Measurements from ENCODE around the gene FOXO3.
"Not testable (repeated sequence)": the region's sequence is repeated elsewhere in the genome, so short reads cannot be mapped to it uniquely, and the experiment has no call there.

The FOXO3 gene

DNA sequence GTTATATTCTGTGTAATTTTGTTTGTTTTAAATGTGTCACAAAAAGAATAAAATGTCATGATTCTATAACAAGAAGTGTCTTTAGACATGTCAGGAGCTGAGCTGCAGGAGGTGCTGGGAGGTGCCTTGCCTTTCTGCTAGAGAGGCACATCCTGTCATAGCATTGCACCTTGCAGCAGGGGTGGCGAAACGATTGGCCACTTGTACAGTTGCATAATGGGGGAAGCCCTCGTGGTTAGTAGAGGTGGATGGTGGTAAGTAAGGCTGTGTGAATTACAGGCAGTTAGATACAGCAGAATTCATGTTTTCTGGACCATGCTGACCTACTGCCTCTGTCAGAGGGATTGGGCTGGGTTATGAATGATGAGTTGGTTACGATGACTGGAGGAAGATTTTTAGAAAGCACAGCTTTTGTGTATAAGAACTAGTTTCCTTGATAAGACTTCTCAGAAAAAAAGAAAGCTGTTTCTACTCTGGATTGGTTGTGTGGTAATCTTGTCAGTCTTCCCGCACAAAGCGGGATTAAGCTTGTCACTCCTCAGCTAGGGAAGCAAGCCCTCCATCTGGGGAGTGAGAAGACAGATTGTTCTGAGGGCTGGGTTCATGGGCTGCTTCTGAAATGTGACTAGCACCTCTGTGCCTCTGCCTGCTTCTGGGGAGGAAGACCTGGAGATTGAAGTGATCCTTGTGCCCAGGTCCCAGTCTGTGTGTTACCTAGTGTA, 74.9 kb downstream of the FOXO3 start:
- no peak for DNase-seq

DNA sequence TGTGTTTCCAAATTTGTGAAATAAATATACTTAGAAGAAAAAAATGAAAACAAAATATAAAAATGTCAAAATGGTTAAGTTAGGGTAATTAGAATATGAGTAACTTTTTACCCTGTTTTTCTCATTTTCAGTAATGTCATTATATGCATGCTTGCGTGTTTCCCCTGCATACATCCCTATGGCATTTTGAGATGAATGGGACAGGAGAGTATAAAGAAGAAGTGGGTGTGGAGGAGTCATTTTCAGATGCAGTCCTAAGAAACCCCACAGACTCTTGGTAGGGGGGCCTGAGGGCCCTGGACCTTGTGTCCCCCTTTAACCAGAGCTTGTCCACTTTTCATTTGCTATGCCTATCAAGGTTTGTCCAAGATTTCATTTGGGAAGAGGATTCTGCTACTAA, 77.2 kb downstream of the FOXO3 start:
- no peak for DNase-seq

DNA sequence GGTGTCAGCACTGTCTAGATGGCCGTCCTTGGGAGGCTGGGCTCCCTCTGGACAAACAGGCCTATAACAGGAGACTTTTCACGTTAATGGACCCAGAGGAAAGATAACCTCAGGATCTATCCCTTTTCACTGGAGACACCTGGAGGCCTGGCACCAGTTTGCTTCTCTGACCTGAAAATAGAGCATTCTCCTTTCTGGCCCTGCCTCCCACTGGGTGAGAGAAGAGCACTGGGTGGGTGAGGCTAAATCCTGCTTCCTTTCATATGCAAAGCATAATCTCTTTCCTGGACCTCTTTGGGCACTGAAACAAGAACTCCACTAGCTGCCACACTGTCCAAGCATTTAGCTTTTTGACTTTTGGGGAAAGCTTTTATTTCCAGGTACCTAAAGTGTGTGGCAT, 78.3 kb downstream of the FOXO3 start:
- DNase-seq, result no peak

DNA sequence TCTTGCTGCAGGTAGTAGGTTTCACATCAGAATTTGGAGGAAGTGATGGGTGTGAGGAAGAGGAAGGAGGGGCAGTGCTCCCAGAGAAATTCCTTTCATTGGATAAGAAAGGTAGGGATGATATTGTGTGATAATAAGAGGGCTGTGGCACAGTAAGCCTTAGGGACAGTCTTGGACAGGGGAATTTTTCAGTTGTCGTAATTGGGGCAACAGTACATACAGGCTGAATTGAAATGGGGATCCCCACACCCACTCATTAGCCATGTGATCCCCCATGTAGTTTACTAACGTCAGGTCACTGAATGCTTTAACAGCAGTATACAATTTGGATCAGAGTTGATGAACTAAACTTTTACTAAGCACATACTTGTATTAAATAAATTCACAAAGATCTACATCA, 79.4 kb downstream of the FOXO3 start:
- DNase-seq, result no peak

DNA sequence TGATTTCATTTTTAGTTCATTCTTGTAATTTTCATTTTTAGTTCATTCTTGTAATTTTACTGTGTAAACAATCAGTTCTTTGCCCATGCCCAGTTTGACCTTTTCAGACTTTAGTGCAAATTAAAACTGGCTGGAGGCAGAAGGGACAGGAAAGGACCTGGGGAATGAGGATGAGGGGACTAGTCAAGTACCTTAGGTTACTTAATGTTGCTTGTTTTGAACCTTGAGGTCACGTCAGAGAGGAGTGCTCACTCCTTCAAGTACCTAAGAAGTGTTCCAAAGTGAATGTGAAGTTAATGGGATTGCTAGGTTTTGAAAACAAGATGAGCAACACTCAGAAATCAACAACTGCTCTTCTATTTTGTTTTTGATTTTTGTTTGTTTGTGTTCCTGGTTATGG, 82.5 kb downstream of the FOXO3 start:
- no peak for DNase-seq

DNA sequence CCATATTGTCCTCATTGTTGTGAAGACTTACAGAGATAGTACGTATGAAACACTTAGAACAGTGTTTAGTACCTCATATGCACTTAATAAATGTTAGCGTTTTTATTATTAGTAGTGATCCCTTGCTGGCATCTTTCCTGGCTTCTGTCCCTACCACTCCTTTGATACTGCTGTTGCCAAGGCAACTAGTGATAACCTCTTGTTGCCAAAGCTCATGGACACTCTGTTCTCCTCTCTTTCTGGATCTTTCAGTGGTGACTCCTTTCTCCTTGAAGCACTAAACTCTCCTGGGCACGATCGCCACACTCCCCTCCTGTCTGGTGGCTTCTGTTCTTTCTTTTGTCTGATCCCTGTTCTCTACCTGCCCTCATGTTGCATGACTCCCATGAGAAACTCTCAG, 83.5 kb downstream of the FOXO3 start:
- DNase-seq, result no peak

DNA sequence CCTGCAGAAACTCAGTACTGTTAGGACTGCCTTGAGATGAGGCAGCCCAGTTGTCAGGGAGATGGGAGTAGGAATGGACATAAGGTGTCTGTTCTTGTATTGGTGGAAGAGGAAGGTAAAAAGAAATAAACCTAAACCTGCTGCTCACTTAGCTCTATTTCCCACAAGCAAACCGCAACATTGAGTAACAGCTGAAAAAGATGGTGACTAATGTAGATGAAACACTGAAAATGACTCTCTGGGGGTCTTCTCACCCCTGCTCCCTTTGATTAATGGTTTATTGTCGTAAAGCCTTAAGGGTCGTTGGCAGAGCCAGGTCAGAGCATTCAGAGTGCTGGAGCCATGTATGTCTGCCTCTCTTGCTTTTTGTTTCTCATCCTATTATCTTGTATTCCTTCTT, 87.5 kb downstream of the FOXO3 start:
- no peak for DNase-seq

DNA sequence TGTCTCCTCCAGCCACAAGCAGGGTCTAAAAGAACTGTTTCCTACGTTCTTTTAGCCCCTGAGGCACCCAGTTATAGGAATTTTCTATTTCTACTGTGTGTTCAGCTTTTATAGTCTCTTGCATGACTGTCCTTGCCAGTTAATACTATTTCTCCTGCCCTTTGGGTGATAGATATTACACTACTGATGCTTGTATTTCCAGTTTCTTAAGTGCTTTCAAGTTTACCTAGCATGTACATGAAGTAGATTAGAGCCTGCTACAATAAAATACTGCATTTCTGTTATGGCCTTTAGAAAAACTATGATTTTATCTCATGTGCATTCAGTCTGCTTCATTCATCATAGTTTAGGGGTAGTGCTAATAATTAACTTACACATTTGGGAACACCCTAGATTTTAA, 89.6 kb downstream of the FOXO3 start:
- DNase-seq, result no peak

DNA sequence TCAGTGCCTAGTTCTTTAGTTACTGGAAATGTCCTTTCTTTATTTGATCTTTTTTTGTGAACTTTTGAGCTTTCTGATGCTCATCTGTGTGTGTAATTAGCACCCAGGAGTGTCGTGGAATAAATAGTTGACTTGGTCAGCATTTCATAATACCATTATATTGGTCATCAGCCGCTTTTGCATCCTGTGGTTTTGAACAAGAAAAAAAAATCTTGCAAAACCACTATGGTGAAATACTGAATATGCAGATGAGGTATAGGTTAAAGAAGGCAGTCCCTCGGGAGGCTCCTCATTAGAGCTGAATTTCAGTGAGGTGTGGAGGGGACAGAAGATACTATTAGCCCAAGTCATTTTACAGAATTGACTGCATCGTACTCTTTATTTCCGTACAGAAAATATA, 90.1 kb downstream of the FOXO3 start:
- DNase-seq, result no peak

DNA sequence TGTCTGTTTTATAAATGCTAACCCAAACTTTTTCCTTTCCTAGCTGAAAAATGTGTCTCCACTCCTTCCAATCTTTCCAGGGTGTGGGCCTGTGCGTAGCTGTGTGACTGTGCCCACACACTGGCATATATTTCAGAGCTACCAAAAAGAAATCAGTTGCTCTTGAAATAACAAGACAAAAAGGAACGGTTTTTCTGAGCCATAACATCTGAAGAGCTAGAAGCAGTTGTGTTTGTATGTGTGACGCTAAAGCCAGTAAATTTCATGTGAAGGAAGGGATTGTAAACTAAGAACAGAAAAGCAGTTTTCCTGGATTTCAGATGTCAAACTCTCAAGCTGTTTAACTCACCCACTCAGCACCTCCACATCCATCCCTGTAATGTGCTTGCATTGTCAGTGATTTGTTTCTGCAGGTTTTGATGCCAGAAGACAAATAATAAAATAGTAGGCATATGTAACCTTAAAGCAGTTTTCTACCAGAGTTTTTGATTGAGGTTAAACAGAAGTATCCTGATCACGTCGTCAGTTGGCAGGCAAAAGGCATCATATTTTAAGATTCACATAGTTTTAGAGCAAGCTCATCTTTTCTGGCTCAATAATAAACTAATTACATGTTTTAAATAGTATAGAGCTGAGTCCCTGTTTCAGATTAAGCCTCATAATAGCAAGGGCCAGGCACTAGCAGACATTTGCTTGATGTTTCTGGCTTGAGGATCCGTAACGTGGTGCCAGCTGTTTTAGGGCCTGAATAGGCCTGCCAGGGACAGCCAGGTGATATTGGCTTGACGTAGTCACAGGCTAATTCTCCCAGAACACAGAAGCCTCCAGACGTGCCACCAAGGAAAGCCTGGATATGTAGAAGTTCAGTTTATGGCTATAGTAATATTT, 90.9 kb downstream of the FOXO3 start:
- no peak for DNase-seq

DNA sequence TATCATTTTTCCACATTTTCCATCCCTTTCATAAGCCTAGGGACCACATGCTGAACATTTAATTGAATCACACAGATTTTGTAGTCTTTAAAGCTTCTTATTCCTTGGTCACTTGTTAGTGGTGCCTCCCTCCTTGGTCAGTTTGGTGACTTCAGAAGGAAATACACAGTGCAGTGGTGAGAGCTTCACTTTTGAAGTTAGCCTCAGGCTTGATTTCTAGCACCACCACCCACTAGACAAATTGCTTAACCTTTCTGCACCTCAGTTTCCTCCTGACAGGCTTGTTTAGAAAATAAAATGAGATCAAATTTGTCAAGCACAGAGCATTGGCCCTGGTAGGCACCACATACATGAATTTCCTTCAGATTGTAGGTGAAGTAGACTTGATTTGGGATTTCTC, 91.7 kb downstream of the FOXO3 start:
- no peak for DNase-seq

DNA sequence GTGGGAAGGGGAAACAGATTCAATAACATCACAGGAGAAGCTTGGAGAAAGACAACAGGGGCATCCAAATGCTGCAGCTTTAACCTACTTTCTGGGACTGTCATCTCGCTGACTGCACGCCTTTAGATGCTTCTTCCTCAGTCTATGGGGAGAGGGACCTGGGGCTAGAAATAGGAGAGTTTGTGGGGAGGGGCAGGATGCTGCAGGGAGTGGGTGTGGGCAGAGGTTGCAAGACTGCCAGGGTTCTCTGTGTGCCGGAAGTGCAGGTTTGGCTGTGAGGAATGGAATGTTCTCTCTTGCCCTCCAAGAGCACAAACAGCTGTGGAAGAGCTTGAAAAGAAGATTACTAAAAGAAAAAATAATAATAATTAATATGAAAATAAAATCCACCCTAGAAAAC, 93.2 kb downstream of the FOXO3 start:
- DNase-seq, result no peak

DNA sequence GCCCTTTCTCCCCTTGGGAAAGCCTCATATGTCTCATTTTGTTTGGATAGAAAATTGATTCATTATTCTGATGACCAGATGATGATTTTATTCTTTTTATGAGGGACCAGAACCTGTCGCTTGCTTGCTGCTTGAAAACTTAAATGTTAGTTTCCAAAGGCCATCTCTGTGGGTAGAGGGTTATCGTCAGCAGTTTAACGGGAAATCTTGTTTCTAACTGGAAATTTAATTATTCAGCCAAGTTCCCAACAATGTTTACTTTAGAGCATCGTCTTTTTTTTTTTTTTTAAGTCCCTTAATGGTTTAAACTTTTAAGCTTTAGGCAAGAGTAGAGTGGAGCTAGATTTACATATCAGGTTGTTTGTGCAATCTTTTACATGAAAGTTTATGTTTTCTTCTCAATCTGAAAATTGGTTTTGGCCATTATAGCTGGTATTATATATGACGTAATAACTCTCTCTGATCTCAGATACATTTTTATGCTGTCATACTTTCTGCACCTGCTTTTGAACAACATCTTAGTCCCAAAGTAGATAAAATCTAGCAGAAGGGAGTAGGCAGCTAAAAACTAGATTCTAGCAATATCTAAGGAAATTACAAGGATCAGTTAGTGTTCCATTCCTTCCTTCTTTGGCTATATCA, 93.9 kb downstream of the FOXO3 start:
- no peak for DNase-seq

DNA sequence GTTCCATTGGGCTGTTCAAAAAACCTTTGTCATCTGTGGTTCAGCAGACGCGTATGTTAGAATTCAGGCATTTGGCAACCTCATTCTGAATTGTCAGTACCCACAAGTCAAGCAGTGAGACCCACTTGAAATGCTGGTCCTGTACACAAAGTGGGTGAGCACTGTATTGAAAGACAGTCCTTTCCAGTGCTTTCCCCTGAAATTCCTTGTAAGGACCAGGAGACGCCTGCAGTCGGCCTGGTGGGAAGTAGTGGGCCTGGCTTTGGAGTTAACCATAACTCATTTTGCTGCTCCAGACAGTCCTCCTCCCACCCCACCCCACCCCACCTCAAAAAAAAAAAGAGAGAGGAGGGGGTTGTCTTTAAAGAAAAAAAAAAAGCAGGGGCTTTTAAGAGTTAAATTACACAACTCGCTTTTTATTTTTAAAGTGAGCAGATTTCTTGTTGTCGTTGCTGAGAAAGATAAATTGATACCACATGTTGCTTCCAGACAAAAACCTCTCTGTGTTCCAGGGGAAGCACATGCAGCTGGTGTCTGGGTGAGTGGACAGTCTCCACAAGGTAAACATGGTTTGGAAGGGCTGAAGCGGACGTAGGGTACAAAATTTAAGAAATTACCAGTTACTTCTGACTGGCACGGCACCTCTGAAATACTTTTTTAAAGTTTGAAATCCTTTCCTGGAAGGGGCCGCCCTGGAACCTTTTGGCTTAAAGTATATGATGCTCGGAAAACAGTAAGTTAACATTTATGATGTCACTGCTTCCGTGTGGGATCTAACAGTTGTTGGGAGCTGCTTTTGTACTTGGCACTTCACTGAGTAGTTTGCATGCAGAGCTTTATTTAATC, 95.3 kb downstream of the FOXO3 start:
- no peak for DNase-seq

DNA sequence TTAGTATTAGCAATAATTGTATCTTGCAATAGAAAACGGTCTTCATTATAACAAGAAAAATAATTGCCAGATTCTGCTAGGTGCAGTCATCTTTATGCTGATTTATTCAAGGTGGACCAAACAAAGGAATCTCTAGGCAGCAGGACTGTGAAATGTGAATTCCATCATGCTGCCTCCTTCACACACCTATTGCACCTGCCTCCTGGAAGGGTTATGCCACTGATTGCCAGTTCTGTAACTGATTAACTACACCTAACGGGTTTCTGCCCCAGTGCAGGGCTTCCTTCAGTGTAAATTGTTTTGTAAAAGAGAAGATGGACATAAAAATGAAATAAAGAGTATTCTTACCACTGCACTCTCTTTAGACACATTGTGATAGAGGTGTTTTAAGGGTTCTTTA, 96.1 kb downstream of the FOXO3 start:
- DNase-seq, result no peak

DNA sequence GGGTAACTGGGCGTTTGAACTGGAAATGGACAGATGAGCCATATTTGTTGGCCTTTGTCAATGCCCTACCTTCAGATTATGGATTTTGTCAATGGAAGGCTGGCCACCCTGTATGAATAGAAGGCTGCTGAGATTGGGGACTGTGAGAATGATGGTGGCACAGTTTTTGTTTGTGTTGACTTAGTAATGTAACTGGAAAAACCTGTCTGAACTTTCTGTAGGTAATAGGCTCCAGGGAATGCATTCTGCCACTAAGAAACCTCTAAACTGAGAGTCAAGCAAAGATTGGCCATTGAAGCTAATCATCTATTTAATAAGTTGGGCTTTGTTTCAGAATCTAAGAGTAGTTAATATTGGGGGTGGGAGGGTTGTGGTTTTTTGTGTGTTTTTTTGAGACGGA, 97.5 kb downstream of the FOXO3 start:
- DNase-seq, result no peak

DNA sequence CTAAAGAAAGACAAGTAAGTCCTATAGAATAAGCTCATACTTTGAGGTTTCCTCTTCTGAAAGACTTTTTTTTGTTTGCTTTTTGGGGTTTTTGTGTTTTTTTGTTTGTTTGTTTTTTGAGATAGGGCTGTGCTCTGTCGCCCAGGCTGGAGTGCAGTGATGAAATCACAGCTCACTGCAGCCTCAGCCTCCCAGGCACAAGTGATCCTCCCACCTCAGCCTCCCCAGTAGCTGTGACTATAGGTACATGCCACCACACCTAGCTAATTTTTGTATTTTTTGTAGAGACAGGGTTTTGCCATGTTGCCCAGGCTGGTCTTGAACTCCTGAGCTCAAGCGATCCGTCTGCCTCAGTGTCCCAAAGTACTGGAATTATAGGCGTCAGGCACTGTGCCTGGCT, 98.1 kb downstream of the FOXO3 start:
- not testable (repeated sequence) for DNase-seq

DNA sequence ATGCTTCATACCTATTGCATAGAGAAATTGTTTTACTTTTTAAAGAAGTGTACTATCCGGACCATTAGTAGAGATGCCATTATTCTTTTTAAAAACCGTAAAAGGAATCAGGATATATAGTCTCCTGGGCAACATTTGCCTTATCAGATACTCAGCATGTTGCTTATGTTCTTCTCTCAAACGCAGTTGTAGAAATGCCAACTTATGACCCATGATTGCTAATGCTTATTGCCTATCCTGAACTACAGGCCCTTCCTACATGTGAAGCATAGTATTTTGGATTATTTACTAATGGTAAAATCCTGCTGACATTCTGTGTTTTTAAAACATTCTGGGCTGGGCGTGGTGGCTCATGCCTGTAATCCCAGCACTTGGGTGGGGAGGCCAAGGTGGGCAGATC, 99.5 kb downstream of the FOXO3 start:
- no peak for DNase-seq

DNA sequence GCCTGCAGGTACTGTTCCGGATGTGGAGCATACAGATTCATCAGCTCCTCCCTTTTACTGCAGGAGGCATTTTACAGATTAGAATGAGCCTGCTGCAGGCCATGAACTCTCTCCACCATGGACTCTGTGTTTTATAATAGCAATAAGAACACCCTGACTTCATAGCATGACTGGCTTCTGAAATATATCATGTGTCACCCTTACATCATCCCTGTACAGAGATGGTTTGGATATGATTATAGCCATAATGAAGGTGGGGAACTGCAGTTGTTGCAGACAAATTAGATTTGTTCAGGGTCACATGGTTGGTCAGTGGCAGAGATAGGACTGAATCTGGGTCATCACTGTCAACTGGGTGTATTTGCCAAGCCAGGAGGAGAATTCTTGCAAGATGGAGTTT, 100.7 kb downstream of the FOXO3 start:
- DNase-seq, result no peak

DNA sequence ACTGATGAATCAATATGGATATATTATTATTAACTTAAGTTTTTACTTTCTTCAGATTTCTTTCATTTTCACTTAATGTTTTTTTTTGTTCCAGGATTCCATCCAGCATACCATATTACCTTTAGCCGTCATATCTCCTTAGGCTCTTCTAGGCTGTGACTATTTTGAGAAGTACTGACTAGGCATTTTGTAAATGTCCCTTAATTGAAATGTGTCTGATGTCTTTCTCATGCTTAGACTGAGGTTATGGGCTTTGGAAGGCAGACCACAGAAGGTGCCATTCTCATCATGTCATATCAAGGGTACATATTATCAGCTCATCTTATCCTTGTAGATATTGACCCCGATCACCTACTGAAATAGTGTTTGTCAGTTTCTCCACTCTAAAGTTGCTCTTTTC, 101.3 kb downstream of the FOXO3 start:
- no peak for DNase-seq

DNA sequence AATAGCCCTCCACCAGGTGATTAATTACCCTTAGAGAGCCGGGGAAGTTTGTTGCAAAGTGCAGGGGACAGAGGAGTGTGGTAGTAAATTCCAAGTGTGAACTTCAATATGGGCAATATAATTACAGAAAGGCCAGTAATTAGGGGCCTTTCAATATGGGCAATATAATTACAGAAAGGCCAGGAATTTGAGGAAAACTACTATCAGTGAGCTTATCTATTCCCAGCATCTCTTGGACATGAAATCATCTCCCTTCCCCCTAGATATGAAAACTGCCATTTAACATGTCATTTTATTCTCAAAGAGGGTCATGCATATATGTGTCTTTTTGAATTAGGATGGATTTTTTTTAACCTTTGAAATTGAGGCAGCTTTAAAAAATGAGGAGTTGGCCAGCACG, 102.0 kb downstream of the FOXO3 start:
- DNase-seq, result no peak

DNA sequence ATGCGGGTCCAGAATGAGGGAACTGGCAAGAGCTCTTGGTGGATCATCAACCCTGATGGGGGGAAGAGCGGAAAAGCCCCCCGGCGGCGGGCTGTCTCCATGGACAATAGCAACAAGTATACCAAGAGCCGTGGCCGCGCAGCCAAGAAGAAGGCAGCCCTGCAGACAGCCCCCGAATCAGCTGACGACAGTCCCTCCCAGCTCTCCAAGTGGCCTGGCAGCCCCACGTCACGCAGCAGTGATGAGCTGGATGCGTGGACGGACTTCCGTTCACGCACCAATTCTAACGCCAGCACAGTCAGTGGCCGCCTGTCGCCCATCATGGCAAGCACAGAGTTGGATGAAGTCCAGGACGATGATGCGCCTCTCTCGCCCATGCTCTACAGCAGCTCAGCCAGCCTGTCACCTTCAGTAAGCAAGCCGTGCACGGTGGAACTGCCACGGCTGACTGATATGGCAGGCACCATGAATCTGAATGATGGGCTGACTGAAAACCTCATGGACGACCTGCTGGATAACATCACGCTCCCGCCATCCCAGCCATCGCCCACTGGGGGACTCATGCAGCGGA, 102.9 kb downstream of the FOXO3 start:
- DNase-seq, result not testable (repeated sequence)

Measured in activated effector memory CD4-positive, alpha-beta T cell treated with Interleukin-2 at 50 U/mL for 16 hours (primary cell).